SK-N-SH (cell line): ENCODE data around the gene PLCL2.

Source experiments
- CTCF ChIP-seq: fragments of 200-600 bp; sonication (generic); IDR thresholded peaks from 2 replicates; pipeline ENCODE4 v1.6.1; 2017; ENCODE audit warnings: antibody characterized with exemption, mild to moderate bottlenecking, moderate library complexity
- EP300 ChIP-seq, 2 experiments: IDR thresholded peaks; 2 replicates each; pipeline versions ENCODE4 v1.4.0 to v1.6.1; 2012; ENCODE audit warnings: borderline replicate concordance in 1 of 2, low read depth in 1 of 2, low read length in 1 of 2
- EZH2phosphoT487 ChIP-seq: fragments of 200-600 bp; sonication (generic); IDR thresholded peaks from 2 replicates; pipeline ENCODE4 v1.6.1; 2017; ENCODE audit warnings: low read depth, mixed run types, mild to moderate bottlenecking, antibody characterized with exemption, moderate library complexity, borderline replicate concordance
- MXI1 ChIP-seq: IDR thresholded peaks from 2 replicates; pipeline ENCODE4 v1.6.1; 2012; ENCODE audit warnings: mild to moderate bottlenecking, low read depth, low read length, improper control_type of control experiment
- RFX5 ChIP-seq: IDR thresholded peaks from 2 replicates; pipeline ENCODE4 v1.6.1; 2012; ENCODE audit warnings: mild to moderate bottlenecking, improper control_type of control experiment, low read length
- SIN3A ChIP-seq: IDR thresholded peaks from 2 replicates; pipeline ENCODE4 v1.6.1; 2012; ENCODE audit warnings: low read depth, mild to moderate bottlenecking, low read length, moderate library complexity, borderline replicate concordance
- USF1 ChIP-seq: IDR thresholded peaks from 2 replicates; pipeline ENCODE4 v1.4.0; 2012; ENCODE audit warnings: low read depth, borderline replicate concordance

GRCh38 chr3:17047894-17048293, 163.1 kb downstream of the PLCL2 start:
- TF ChIP-seq CTCF = no peak
- no peak for TF ChIP-seq USF1
- no peak for TF ChIP-seq RFX5
- TF ChIP-seq SIN3A = no peak
- TF ChIP-seq MXI1 = no peak
- no peak for TF ChIP-seq EP300 (IDR thresholded peaks at IDR 0.05; ENCODE audit: borderline replicate concordance in 1 of 2, low read depth in 1 of 2, low read length in 1 of 2)
- no peak for TF ChIP-seq EZH2phosphoT487
